NK-92 (cell line): ENCODE measurements around the gene EVI5.

ENCODE experiments used
- DNase-seq: peaks from one replicate; lab custom pipeline; 2025; ENCODE audit not compliant: unreplicated experiment; lab: John Stamatoyannopoulos, UW

The EVI5 gene

DNA sequence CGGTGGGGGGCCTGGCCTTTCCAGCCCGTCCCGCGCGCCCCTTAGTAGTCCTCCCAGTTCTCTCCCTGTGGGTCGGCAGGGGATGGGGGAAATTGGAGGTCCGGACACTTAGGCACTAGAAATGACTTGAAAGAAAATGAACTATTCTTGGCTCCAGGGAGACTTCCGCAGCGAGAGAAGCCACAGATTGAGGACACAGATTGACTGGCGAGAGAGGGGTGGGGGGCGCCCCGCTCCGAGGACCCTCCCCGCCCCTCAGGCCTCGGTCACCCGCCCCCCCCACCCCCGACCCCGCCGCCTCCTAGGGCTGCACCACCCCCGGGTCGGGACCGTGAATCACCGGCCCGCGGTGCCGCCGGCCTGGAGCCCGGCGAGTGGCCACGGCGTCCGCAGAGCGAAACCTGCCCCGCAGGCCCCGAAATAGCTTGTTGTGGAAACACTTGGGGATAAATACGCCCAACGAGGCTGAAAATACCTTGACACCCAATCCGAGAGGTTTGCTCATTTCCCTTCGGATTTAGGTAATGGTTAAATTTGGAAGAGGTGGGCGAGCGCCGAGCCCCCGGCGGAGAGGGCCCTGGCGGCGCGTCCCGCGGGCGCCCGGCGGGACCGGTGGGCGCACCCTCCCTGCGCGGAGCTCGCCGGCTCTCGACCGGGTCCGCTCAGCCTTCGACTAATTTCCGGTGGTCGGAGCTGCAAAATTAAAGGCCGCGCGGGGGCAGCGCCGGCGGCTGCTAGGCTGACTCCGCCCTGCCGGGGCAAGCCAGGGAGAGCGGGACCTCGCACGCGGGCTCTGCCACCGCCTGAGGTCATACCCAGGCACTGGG lies 298.4 kb downstream of the EVI5 start, which contains the start of gene GFI1:
Gene GFI1 (minus strand): TSS at position 675 of the 827 bp plus-strand sequence. CDS start 3,438 bp downstream, outside the sequence.
- DNase-seq = no peak

DNA sequence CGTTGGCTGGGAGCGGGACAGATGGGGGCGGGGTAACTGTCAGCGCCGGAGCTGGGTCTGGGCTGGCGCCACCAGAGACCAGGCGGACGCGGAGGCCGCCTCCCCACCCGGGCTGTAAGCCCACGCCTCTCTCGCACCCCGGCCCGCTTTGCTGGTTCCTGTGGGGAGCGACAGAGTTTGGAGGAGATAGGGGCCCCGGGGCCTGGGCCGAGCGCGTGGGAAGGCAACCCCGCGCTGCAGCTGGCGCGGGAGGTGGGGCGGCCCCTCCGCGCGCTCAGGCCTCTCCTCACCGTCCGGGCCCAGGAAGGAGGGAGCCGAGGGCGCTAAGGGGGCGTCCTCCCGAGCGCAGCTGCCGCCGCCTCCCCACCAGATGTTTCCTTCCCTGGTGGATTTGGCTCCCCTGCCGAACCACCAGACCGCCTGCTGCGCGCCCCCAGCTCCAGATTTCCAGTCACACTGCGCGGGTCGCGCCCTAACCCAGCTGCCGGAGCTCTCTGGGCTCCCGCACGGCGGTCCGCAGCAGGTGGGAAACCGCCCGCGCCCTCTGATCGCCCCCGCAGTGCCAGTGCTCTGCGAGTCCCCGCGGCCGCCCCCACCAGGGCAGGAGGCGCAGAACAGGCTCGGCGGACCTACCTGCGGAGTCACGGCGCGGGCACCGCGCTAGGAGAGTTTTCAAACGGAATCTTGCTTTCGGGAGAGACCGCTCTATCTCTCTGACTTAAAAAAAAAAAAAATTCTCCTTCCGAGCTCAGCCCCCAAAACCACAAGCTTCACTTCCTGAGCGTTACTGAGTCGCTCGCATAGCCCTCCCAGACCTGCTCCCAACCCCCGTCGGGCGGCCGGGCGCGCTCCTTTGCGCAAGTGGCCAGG lies 299.3 kb downstream of the EVI5 start:
- peak; percentile 17 for DNase-seq

DNA sequence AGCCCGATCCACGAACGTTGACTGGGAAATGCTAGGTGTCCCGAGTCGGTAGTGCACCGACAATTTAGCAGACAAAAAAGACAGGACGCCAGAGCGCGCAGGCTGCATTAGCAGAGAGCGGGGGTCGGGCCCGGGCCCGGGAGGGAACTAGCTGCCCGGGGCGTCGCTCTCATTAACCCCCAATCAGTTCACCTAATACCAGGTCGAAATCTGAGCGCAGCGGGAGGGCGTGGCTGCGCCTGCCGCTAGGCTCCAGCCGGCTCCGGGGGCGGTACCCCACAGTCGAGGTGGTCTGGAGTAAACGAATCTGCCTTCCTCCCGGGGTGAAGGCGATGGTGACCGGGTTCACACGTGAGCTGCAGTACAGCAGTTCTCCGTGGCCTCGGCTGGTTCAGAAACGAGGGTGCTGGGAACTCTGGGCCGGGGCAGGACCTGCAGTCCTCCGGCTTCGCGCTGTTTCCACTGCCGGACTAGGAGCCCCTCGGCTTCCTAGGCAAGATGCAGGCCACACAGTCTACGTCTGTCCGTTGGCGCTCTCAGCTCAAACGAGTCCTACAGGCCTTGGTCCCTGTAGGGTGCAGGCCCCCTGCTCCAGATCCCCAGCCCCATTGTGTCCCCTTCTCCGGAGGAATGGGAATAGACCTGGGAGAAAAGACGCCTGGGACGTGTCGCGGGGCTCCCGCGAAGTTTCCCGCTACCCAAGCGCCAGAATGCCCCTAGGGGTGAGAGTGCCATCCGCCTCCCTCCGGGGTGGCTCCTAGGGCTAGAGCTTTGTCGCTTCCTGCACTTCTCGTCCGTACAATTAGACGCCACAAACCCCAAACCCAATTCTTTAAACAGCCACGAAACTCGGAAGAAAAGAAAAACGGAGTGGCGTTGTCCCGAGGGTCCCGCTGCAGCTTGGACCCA lies 300.2 kb downstream of the EVI5 start:
- DNase-seq = no peak

DNA sequence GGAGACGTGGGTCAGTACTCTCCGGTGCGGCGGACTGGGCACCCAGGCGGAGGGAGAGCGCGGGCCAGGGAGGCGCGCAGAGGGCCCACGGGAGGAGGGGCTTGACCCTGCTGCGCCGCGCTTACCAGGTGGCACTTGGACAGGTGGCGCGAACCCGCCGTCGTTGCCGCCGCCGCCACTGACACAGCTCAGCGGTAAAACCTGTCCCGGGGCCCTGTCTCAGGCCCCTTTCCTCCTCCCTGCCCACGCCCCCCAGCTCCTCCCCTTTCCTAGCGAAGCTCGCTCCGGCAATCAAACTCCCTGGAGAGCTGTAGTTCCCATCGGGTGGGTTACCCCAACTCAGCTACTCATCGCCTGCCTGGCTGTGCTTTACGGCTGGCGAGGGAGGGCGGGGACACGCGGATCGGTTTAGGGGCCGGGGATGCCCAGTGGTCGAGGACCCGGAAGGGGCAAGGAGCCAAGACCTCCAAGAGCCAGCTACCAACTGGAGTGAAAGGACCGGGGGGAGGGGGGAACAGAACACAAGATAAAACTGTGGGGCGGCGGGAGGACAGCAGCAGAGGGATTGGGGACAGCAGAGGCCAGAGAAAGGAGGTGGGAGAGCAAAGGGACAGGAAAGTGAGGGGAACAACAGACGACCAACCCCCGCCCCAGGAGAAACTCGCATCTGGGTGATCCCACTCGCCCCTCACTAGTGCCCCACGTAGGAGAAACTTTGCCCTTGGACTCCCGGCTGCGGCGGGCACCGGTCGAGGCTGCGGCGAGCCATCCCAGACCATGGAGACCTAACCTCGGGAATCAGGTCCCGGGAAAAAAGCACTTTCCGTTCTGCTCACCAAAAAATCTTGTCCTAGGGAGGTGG lies 301.1 kb downstream of the EVI5 start:
- no peak for DNase-seq

DNA sequence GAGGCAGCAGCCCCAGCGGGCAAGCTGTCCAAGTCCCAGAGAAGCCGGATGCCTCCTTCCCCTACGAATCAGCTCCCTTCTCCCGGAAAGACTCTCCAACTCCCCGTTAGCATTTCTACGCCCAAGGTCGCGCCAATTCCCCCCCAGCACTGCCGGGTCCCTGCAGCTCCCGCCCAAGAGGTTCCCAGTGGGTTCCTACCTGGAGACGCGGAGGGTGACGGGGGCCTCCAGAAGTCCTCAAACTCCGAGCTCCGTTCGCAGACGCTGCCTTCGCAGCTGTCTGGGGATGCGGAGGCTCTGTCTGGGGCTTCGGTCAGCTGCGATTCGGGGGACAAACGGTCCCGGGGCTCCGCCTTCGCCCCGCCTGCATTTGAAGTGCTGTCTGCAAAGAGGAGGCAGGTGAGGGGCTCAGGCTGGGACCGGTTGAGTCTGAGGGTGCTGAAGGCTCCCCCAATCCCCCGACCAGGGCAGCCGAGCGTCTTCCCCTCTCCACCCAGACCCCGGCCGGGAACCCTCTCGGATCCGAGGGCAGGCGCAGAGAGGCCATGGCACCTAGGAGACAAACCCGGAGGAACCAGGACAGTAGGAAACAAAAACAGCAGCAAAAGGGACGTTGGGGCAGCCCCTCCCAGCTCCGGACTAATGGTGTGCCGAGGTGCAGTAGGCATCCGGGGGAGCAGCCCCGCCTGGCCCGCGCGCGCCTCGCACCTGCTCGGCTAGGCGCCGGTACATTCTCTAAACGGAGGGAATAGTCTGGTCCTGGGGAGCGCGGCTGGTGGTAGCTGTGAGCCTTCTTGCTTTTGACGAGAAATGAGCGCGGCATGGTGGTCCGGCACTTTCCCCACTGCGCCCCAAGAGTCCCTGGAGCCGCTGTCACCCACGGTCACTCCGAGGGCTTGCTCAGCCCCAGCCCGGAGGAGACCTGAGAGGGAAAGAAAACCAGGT lies 302.0 kb downstream of the EVI5 start:
- DNase-seq = no peak

DNA sequence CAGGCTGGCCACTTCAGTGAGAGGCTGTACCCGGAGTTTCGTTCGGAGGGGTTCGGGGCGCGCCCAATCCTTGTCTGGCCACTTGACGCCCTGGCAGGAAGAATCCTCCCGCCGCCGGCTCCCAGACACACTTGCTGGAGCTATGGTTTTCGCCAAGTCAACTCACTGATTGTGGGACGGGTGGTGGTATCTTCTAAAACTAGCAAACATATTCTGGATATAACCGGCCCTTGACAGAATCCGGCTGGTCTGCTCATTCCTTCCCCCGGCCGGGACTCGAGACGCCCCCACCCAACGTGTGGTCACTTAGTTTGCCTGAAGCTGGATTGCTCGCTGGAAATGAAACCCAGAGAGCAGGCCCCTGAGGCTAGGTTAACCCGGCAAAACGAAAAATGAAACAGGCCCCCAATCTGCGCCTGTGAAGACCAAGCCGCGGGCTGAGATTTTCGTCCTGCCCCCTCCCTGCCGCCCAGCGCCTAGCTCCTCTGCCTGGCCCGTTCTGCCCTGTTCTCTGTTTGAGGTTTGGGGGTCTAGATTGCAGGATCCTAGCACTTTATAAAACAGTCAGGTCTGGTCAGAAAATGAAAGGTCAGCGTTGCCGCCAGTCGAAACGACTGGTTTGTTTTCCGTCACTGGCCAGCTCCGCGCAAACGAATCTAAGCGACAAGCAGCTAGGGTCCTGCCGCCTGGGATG lies 302.8 kb downstream of the EVI5 start:
- no peak for DNase-seq

DNA sequence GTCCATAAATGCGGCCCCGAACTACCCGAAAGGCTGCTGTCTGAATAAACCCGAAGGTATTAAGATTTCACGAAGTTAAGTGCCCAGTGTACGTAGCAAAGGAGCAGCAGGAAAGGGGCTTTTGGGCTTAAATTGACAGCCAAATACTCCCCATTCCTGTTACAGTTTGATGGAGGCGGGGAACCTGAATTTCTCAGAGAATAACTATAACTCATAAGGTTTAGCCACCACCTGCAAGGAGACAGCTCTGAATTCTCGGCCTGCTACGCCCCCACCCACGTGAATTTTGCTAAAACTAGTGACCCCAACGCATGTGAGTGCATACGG lies 303.3 kb downstream of the EVI5 start:
- DNase-seq = no peak

DNA sequence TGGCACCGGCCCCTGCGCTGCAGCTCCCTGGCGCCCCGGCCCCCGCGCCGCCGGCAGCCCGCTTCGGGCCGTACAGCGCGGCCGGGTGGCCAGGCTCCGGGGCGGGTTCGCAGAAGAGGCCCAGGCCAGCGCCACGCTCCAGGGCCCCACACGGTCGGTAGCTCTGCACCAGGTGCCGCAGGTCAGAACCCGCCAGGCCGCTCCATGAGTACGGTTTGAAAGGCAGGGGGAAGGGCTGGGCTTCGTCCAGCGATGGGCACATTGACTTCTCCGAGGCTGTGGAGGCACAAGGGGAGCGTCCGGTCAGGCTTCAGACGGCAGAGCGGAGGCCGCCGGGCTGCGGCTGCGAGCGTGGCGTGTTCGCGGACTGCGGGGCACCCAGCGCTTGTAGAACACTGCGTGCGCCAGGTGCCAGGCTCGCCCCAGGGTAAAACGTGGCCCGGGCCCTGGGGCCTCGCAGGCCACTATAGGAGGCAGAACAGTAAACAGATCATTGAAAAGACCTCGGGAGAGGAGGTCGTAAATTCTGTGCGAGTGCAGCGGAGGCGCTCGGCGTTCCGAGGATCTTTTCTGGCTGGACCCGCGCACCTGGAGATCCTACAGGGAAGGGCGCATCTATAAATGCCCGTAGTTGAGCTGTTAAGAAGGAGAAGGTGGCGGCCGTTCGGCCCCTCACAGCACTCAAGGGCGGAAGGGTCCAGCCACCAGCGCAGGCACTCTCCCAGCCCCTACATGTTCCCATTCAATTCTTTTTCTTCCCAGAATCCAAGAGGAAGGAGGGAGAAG lies 303.9 kb downstream of the EVI5 start:
- no peak for DNase-seq

DNA sequence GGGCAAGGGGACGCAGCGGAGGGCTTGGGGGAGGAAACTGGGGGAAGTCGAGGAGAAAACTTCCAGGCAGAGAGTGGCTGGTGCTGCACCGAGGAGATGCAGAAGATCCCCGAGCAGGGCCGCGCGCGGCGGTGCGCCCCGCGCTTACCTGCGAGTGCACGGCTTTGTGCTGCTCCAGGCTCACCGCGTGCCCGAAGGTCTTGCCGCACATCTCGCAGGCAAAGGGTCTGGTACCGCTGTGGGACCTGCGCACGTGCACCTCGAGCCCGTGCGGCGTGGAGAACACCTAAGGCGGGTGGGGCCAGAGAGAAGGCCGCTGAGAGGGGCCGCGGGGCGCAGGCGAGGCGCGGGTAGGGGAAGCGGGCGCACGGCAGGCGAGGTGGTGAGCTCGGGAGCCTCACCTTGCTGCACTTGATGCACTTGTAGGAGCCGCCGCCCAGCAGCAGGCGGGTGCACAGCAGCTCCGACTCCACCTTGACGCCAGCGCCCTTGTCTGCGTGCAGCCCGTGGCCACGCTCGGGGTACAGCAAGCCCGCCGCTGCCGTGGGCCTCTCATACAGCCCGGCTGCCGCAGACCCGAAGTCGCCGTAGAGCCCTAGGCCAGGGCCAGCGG lies 304.6 kb downstream of the EVI5 start:
- no peak for DNase-seq

DNA sequence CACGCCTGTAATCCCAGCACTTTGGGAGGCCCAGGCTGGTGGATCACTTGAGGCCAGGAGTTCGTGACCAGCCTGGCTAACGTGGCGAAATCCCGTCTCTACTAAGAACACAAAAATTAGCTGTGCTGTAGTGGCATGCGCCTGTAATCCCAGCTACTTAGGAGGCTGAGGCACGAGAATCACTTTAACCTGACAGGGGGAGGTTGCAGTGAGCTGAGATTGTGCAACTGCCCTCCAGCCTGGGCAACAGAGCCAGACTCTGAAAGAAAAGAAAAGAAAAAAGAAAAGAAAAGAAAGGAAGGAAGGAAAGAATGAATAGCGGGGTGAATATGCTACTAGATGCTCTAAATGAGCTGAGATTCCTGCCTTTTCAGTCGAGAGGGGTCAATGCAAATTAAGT lies 305.3 kb downstream of the EVI5 start:
- no peak for DNase-seq

DNA sequence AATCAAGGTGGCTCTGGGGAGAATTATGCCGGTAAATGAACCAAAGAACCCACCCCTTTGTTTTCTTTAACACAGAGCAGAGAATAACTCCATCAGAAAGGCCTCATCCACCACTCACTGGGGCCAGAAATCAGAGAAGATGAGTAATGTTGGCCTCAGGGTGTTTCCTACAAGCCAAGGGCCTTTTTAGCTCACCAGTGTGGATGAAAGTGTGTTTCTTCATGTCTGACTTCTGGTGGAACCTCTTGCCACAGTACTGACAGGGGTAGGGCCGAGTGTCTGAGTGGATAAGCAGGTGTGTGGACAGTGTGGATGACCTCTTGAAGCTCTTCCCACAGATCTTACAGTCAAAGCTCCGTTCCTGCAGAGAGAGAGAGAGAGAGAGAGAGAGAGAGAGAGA lies 306.5 kb downstream of the EVI5 start:
- no peak for DNase-seq

DNA sequence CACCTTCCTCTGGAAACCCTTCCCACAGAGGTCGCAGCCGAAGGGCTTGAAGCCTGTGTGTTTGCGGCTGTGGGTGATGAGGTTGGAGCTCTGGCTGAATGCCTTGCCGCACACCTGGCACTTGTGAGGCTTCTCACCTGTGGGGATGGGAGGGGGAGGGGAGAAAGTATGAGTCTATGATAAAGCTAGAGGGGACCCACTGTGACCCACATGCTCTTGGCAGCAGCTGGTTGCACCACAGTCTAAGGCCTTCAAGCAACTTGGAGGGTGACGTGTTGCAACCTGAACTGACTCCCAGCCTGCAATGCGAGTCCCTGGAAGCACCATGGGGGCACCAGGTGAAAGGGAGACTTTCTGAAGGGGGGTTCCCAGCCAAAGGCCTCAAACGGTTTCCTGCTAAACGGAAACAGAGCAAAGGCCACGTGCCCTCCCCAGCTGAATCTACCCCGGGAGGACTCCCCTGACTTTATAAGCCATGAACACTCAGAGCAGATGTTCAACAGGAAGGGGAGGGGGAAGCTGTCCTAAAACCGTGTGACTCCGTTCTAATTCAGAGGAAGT lies 308.8 kb downstream of the EVI5 start:
- no peak for DNase-seq

DNA sequence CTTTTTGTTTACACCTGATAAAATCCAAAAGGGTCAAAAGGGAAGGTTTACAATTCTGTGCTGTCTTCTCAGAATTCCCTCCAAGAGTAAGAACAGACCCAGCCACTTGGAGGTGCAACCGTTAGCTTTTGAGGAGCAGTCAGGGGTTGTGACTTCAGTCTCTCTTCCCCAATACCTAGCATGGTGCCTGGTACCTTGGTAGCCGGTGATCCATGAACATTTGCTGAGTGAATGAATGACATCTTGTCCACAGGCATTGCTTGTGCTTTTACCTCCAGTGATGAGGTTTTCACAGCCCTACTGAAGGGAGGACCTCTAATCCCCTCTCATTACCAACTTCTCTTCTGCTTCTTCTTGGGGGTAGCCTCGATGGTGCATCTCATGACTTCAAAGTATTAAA lies 309.9 kb downstream of the EVI5 start:
- DNase-seq = no peak

DNA sequence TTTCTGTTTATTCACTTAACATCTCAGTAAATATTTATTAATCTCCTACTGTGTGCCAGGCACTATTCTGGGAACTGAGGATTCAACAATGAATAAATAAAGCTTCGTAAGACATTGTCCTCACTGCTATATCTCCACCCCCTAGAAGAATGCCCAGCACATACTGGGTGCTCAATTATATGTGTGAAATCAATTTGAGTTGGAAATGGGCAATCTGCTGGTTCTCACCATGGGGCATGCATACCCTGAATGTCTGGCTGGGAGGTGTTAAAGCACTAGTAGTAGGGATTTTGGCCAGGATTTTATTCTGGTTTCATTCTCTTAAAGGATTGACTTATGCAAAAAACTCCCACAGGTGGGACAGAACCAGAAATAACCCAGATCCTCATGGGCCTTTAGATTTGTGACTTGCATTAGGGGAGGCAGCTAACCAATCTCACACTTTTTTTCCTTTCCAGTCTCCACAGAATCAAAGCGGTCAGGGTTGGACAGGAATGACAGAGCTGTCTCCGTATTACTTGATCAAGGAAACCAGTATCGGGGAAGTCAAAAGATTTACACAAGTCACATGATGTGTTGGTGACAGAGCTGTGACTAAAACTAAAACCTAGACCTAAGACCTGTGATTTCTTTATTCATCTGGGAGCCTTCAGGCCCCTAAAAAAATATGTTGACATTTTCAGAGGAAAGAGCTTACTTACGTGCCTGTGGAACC lies 311.0 kb downstream of the EVI5 start:
- no peak for DNase-seq

DNA sequence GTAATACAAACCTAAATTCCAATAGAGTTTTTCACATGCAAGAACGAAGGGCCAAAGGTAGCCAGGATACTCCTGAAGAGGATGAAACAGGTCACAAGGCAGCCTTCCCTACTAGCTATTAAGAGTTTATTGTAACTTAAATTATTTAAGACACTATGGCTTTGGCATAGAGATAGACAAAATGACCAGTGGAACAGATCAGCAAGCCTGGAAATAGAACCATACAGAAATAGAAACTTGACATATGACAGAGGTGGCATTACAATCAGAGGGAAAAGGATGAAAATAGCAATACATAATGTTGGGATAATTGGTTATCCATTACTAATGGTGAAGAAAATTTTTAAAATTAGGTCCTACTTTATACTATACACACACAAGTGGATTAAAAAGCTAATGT lies 314.7 kb downstream of the EVI5 start:
- DNase-seq = no peak

DNA sequence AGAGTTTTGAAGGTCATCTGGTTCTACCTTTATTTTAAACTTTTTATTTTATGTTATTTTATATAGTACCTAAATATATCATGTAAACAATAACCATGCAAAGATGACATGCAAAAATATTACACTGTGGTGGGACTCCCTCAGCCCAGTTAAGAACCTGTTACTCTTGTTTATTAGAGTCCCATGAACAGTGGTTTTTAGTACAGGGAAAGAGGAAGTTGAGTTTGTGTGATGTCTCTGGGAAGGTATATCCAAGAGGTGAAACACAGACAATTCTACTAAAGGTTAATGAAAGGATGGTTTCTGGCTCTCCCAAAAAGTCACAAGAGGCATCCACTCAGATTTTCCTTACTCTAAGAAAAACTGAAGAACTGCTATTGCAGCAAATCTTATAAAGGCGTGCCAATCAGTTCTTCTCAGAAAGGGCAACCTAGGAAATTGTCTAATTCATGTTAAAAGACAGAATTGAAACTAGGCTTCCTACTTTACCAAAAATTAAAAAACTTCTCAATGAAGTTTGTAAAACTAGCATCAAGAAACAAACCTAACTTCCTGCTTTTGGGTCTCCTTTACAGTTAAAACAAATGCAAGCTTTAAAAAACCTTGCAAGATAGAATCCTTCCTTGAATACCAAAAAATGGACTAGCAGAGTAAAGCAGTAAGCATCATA lies 318.1 kb downstream of the EVI5 start:
- DNase-seq = no peak
